T-cell (primary cell): Measurements from ENCODE around the gene PCDHB14. TPM values are rescaled to one million over a fixed set of nuclear protein-coding genes. Genes with fewer than 3 reads are reported as not detected.
A peak's percentile ranks its signal among the peaks of the same experiment; 100 is the strongest.
"Not testable (repeated sequence)": the region's sequence is repeated elsewhere in the genome, so short reads cannot be mapped to it uniquely, and the experiment has no call there.

Source experiments
- ATAC-seq, 4 experiments: fragments of 200-7000 bp in 3 of 4; fragments of 150-1000 bp in 1 of 4; cut with Tn5 transposase; replicated peaks in 1 of 4; 1 replicate in 3 of 4; 2 replicates in 1 of 4; pipeline ENCODE4 v1.10.0; 2021; ENCODE audit warnings: moderate library complexity in 3 of 4, mild to moderate bottlenecking in 2 of 4, moderate number of reproducible peaks in 1 of 4
- CTCF ChIA-PET, 2 donors: fragments of 300-600 bp; sonication (Branson Sonifier 250); formaldehyde crosslinking; loops; one replicate each; lab custom pipeline; 2022; ENCODE audit warnings: antibody characterized with exemption in 2 of 2; lab: Charles Lee
- POLR2A ChIA-PET, 2 donors: fragments of 300-600 bp; sonication (Branson Sonifier 250); formaldehyde crosslinking; loops; one replicate each; lab custom pipeline; 2022; ENCODE audit warnings: antibody characterized with exemption in 2 of 2; lab: Charles Lee
- DNase-seq, 35 experiments: peaks; one replicate each; pipeline versions ENCODE4 v3.0.0 to v3.0.0-alpha.2; 2013 to 2023
- H3K27ac ChIP-seq: one replicate; pipeline ENCODE4 v1.5.1; 2013; ENCODE audit warnings: low read length
- H3K27me3 ChIP-seq, 2 experiments: replicated peaks in 1 of 2; 1 replicate in 1 of 2; 2 replicates in 1 of 2; pipeline versions ENCODE4 v1.6.1 to v1.7.0; 2013; ENCODE audit warnings: low read length in 1 of 2, mixed read lengths in 1 of 2; ENCODE audit not compliant: control insufficient read depth in 2 of 2, insufficient read depth in 2 of 2; ENCODE audit errors: extremely low read depth in 1 of 2
- H3K36me3 ChIP-seq, 2 donors: 1 replicate in 1 of 2; 2 replicates in 1 of 2; pipeline versions ENCODE4 v1.6.1 to v1.7.0; 2013; ENCODE audit warnings: low read length in 1 of 2; ENCODE audit not compliant: control insufficient read depth in 2 of 2, insufficient read depth in 1 of 2; ENCODE audit errors: extremely low read depth in 1 of 2
- H3K4me1 ChIP-seq, 2 experiments: 1 replicate in 1 of 2; 2 replicates in 1 of 2; pipeline versions ENCODE4 v1.6.1 to v1.7.0; 2013; ENCODE audit warnings: low read length in 2 of 2, mixed read lengths in 1 of 2; ENCODE audit not compliant: insufficient read depth in 2 of 2, control insufficient read depth in 1 of 2; ENCODE audit errors: extremely low read depth in 1 of 2
- H3K4me3 ChIP-seq, 2 donors: 1 replicate in 1 of 2; 2 replicates in 1 of 2; pipeline versions ENCODE4 v1.5.1 to v1.7.0; 2013; ENCODE audit warnings: mild to moderate bottlenecking in 2 of 2, low read length in 1 of 2, moderate library complexity in 1 of 2; ENCODE audit not compliant: control insufficient read depth in 1 of 2; ENCODE audit errors: extremely low read depth in 1 of 2
- H3K9me3 ChIP-seq: 2 replicates; pipeline ENCODE4 v1.7.0; 2013
- H3K27ac Mint-ChIP-seq, 2 donors: one replicate each; pipeline ENCODE4 v1.8.0; 2020 to 2021; ENCODE audit warnings: mild to moderate bottlenecking in 2 of 2, mixed read lengths in 2 of 2
- H3K27me3 Mint-ChIP-seq, 2 donors: one replicate each; pipeline ENCODE4 v1.8.0; 2021 to 2022; ENCODE audit warnings: mixed read lengths in 2 of 2
- H3K36me3 Mint-ChIP-seq: one replicate; pipeline ENCODE4 v1.8.0; 2021; ENCODE audit warnings: mixed read lengths
- H3K4me1 Mint-ChIP-seq, 3 donors: one replicate each; pipeline ENCODE4 v1.8.0; 2020 to 2022; ENCODE audit warnings: mixed read lengths in 3 of 3, mild to moderate bottlenecking in 1 of 3
- H3K4me3 Mint-ChIP-seq, 3 donors: one replicate each; pipeline ENCODE4 v1.8.0; 2020 to 2022; ENCODE audit warnings: mild to moderate bottlenecking in 3 of 3, mixed read lengths in 3 of 3, moderate library complexity in 3 of 3
- H3K9me3 Mint-ChIP-seq, 3 donors: one replicate each; pipeline ENCODE4 v1.8.0; 2020 to 2022; ENCODE audit warnings: mixed read lengths in 3 of 3
- WGBS: methylation state at CpG from one replicate; pipeline ENCODE4 v1.1.5; 2013; ENCODE audit warnings: missing lambda C conversion rate; ENCODE audit not compliant: insufficient coverage; 5-methylcytosine and 5-hydroxymethylcytosine counted together
- total RNA-seq, 35 experiments: library from RNA in 6 of 35; stranded (reverse) in 6 of 35; fragments of 120-200 nt in 1 of 35; gene quantifications; one replicate each; pipeline versions ENCODE4 v1.2.1 to v1.2.4 and lab custom pipeline; 2013 to 2026

Gene PCDHB14
- total RNA-seq, 5 donors from 2014 or later (not counting 1 experiment from before 2014, with no cell fraction given), result 0.12 TPM; not detected in 4

GRCh38 chr5:141216035-141216434 is 7.1 kb upstream of the PCDHB14 start:
- H3K36me3 ChIP-seq, H3K4me3 Mint-ChIP-seq, ATAC-seq, H3K27ac ChIP-seq, H3K4me1 ChIP-seq, H3K27ac Mint-ChIP-seq, H3K4me1 Mint-ChIP-seq, H3K9me3 ChIP-seq, POLR2A ChIA-PET, DNase-seq, H3K36me3 Mint-ChIP-seq, H3K4me3 ChIP-seq, CTCF ChIA-PET: not testable (repeated sequence)
- Mint-ChIP-seq H3K9me3 (peaks cover 10 to 34% (median 28%) of the 10 kb centered on the region in 3 donors), H3K27me3 (peaks cover 57 to 64% of the 10 kb centered on the region in 2 donors)
- no CpG with 5 or more reads among the region's 26 CpGs for WGBS
- peaks cover 12 to 17% of the 10 kb centered on the region in 2 experiments for H3K27me3 ChIP-seq

- H3K36me3 ChIP-seq, H3K9me3 ChIP-seq, CTCF ChIA-PET, POLR2A ChIA-PET, H3K36me3 Mint-ChIP-seq, ATAC-seq, H3K27ac ChIP-seq, DNase-seq, H3K4me1 Mint-ChIP-seq, H3K4me3 ChIP-seq, H3K4me3 Mint-ChIP-seq, H3K27ac Mint-ChIP-seq, H3K4me1 ChIP-seq: not testable (repeated sequence)
- WGBS, result 25% methylated on average over 11 of the region's 40 CpGs
- Mint-ChIP-seq H3K9me3 (peaks cover under 1 to 24% (median 14%) of the 10 kb centered on the region in 3 donors), H3K27me3 (peaks cover 44 to 54% of the 10 kb centered on the region in 2 donors)
- H3K27me3 ChIP-seq, result peaks cover 4 to 19% of the 10 kb centered on the region in 2 experiments
Measured at GRCh38 chr5:141224844-141225243, 1.7 kb downstream of the PCDHB14 start.

GRCh38 chr5:141225421-141225820 is 2.3 kb downstream of the PCDHB14 start:
- H3K4me1 Mint-ChIP-seq, H3K4me1 ChIP-seq, H3K36me3 Mint-ChIP-seq, POLR2A ChIA-PET, DNase-seq, CTCF ChIA-PET, H3K27ac ChIP-seq, H3K27ac Mint-ChIP-seq, ATAC-seq, H3K4me3 Mint-ChIP-seq, H3K4me3 ChIP-seq, H3K9me3 ChIP-seq, H3K36me3 ChIP-seq: not testable (repeated sequence)
- 47% methylated on average over 11 of the region's 30 CpGs for WGBS
- H3K9me3 Mint-ChIP-seq, result peaks cover 0 to 18% (median 10%) of the 10 kb centered on the region in 3 donors
- peaks cover 38 to 48% of the 10 kb centered on the region in 2 donors for H3K27me3 Mint-ChIP-seq
- H3K27me3 ChIP-seq, result peaks cover 4 to 19% of the 10 kb centered on the region in 2 experiments

- no peaks in the 10 kb centered on the region for H3K9me3 ChIP-seq
- POLR2A ChIA-PET, result no interaction called here
- no peaks in the 10 kb centered on the region for H3K4me1 Mint-ChIP-seq
- peaks cover 10 to 38% (median 37%) of the 10 kb centered on the region in 3 donors for H3K9me3 Mint-ChIP-seq
- CTCF ChIA-PET, result no interaction called here
- H3K4me1 ChIP-seq, result no peaks in the 10 kb centered on the region
- no peaks in the 10 kb centered on the region for H3K36me3 ChIP-seq
- H3K27ac Mint-ChIP-seq, result no peak overlapping the region
- 16% methylated on average over 12 of the region's 15 CpGs for WGBS
- no peak for DNase-seq
- H3K27me3 ChIP-seq, result peaks cover 0 to 20% of the 10 kb centered on the region in 2 experiments
- H3K27me3 Mint-ChIP-seq, result peaks cover 35 to 43% of the 10 kb centered on the region in 2 donors
- H3K4me3 ChIP-seq, result no peak overlapping the region
- no peak overlapping the region for H3K27ac ChIP-seq
- peaks cover 3% of the 10 kb centered on the region for H3K36me3 Mint-ChIP-seq
- no peak overlapping the region for H3K4me3 Mint-ChIP-seq
- no peak for ATAC-seq
Measured at GRCh38 chr5:141234109-141234667, 11.0 kb downstream of the PCDHB14 start.

- 46% methylated on average over 40 of the region's 40 CpGs for WGBS
- POLR2A ChIA-PET, H3K36me3 ChIP-seq, ATAC-seq, H3K27ac ChIP-seq, H3K27ac Mint-ChIP-seq, H3K4me3 ChIP-seq, H3K9me3 ChIP-seq, H3K4me3 Mint-ChIP-seq, H3K4me1 Mint-ChIP-seq, DNase-seq, H3K4me1 ChIP-seq, CTCF ChIA-PET: not testable (repeated sequence)
- H3K27me3 Mint-ChIP-seq, result peaks cover 53 to 59% of the 10 kb centered on the region in 2 donors
- H3K9me3 Mint-ChIP-seq, result peaks cover 22 to 53% (median 50%) of the 10 kb centered on the region in 3 donors
- peaks cover 0 to 23% of the 10 kb centered on the region in 2 experiments for H3K27me3 ChIP-seq
- peaks cover 10% of the 10 kb centered on the region for H3K36me3 Mint-ChIP-seq
Measured at GRCh38 chr5:141235922-141236321, 12.8 kb downstream of the PCDHB14 start.

- WGBS, result 33% methylated on average over 22 of the region's 32 CpGs
- Histone ChIP-seq H3K36me3 (no peaks in the 10 kb centered on the region), H3K27ac (no peak overlapping the region), H3K4me3 (no peak overlapping the region), H3K27me3 (peaks cover 0 to 29% of the 10 kb centered on the region in 2 experiments), H3K9me3 (peaks cover 2% of the 10 kb centered on the region), H3K4me1 (no peaks in the 10 kb centered on the region)
- peaks cover 55 to 62% of the 10 kb centered on the region in 2 donors for H3K27me3 Mint-ChIP-seq
- H3K27ac Mint-ChIP-seq, result no peak overlapping the region
- DNase-seq (no peak), ATAC-seq (no peak)
- peaks cover 11% of the 10 kb centered on the region for H3K36me3 Mint-ChIP-seq
- H3K4me3 Mint-ChIP-seq, result peak overlapping the region in 1 of 3 donors; percentile 37
- CTCF ChIA-PET, result no interaction called here
- POLR2A ChIA-PET, result no interaction called here
- no peaks in the 10 kb centered on the region for H3K4me1 Mint-ChIP-seq
- peaks cover 22 to 48% (median 47%) of the 10 kb centered on the region in 3 donors for H3K9me3 Mint-ChIP-seq
Measured at GRCh38 chr5:141236516-141237313, 13.6 kb downstream of the PCDHB14 start.
